GM23248 (cell line): ENCODE data around the gene ELAVL1. TPM values are rescaled to one million over a fixed set of nuclear protein-coding genes. Genes with fewer than 3 reads are reported as not detected.
A peak's percentile ranks its signal among the peaks of the same experiment; 100 is the strongest.

Experiments
- DNase-seq: peaks from one replicate; pipeline ENCODE4 v3.0.0-alpha.2; 2015
- H2AFZ ChIP-seq: fragments of 200-600 bp; sonication (generic); 2 replicates; pipeline ENCODE4 v1.6.1; 2016; ENCODE audit warnings: antibody characterized with exemption
- H3F3A ChIP-seq: fragments of 200-600 bp; sonication (generic); 2 replicates; pipeline ENCODE4 v1.6.1; 2016; ENCODE audit warnings: mild to moderate bottlenecking, antibody characterized with exemption, mixed run types; ENCODE audit not compliant: insufficient read depth
- H3K27ac ChIP-seq: fragments of 200-600 bp; sonication (generic); 2 replicates; pipeline ENCODE4 v1.5.1; 2016; ENCODE audit warnings: mild to moderate bottlenecking
- H3K27me3 ChIP-seq: fragments of 200-600 bp; sonication (generic); replicated peaks from 2 replicates; pipeline ENCODE4 v1.6.1; 2016; ENCODE audit warnings: mild to moderate bottlenecking; ENCODE audit not compliant: insufficient read depth
- H3K36me3 ChIP-seq: fragments of 200-600 bp; sonication (generic); 2 replicates; pipeline ENCODE4 v1.6.1; 2016; ENCODE audit warnings: low read depth, mild to moderate bottlenecking
- H3K4me1 ChIP-seq: fragments of 200-600 bp; sonication (generic); 2 replicates; pipeline ENCODE4 v1.6.1; 2016; ENCODE audit warnings: mild to moderate bottlenecking; ENCODE audit not compliant: insufficient read depth
- H3K4me2 ChIP-seq: fragments of 200-600 bp; sonication (generic); one replicate; pipeline ENCODE4 v1.6.1; 2016; ENCODE audit warnings: mild to moderate bottlenecking; ENCODE audit not compliant: unreplicated experiment
- H3K4me3 ChIP-seq: fragments of 200-600 bp; sonication (generic); 2 replicates; pipeline ENCODE4 v1.5.1; 2016; ENCODE audit warnings: mild to moderate bottlenecking
- H3K79me2 ChIP-seq: fragments of 200-600 bp; sonication (generic); 2 replicates; pipeline ENCODE4 v1.6.1; 2016; ENCODE audit warnings: mild to moderate bottlenecking; ENCODE audit not compliant: insufficient read depth
- H3K9ac ChIP-seq: fragments of 200-600 bp; sonication (generic); 2 replicates; pipeline ENCODE4 v1.6.1; 2016; ENCODE audit warnings: mild to moderate bottlenecking
- H3K9me2 ChIP-seq: fragments of 200-600 bp; sonication (generic); 2 replicates; pipeline ENCODE4 v1.6.1; 2016; ENCODE audit warnings: mixed run types, mild to moderate bottlenecking, moderate library complexity; ENCODE audit not compliant: insufficient read depth
- H3K9me3 ChIP-seq: fragments of 200-600 bp; sonication (generic); one replicate; pipeline ENCODE4 v1.6.1; 2017; ENCODE audit warnings: low read depth
- H4K20me1 ChIP-seq: fragments of 200-600 bp; sonication (generic); 2 replicates; pipeline ENCODE4 v1.6.0; 2016; ENCODE audit not compliant: insufficient read depth
- EZH2 ChIP-seq: fragments of 200-600 bp; sonication (generic); IDR thresholded peaks from 2 replicates; pipeline ENCODE4 v1.6.1; 2018; ENCODE audit warnings: antibody characterized with exemption, mild to moderate bottlenecking; ENCODE audit not compliant: insufficient read depth, poor library complexity, severe bottlenecking
- EZH2phosphoT487 ChIP-seq: fragments of 200-600 bp; sonication (generic); IDR thresholded peaks from 2 replicates; pipeline ENCODE4 v1.6.1; 2018; ENCODE audit warnings: antibody characterized with exemption, moderate library complexity, mild to moderate bottlenecking, low read depth; ENCODE audit not compliant: insufficient read depth
- WGBS, 2 experiments: methylation state at CpG; one replicate each; pipeline ENCODE4 v1.1.6; 2015 to 2017; ENCODE audit warnings: low lambda C conversion rate in 2 of 2, low coverage in 1 of 2; ENCODE audit errors: missing lambda C conversion rate in 2 of 2; 5-methylcytosine and 5-hydroxymethylcytosine counted together
- in situ Hi-C: fragments of 300-500 bp; cut with MboI; formaldehyde crosslinking; loops from 2 replicates; pipeline ENCODE4 v1.15.0; 2020
- polyA plus RNA-seq: library from polyadenylated mRNA; unstranded; fragments of >200 nt; fragmentation: Nextera tagmentation; extraction: Ambion mirVana; gene quantifications from 2 replicates; pipeline ENCODE4 v1.2.1, GENCODE V29; 2016
- total RNA-seq: library from RNA; depleted of rRNA; stranded (reverse); fragments of >200 nt; shearing (Covaris generic); gene quantifications from 2 replicates; pipeline ENCODE4 v1.2.3, GENCODE V29; 2014

The ELAVL1 gene
- total and polyA plus RNA-seq, 2 experiments from 2014 or later: 48.1 to 78.9 TPM

GRCh38 chr19:7992575-7992974 lies 12.9 kb downstream of the ELAVL1 start:
- no peak overlapping the region for H2AFZ ChIP-seq
- no peaks in the 10 kb centered on the region for H3K9me3 ChIP-seq
- DNase-seq: no peak
- no peak overlapping the region for H3K4me2 ChIP-seq
- peaks cover 5% of the 10 kb centered on the region for H3K4me1 ChIP-seq
- in situ Hi-C loops: no loop called here
- H3K36me3 ChIP-seq: peaks cover 28% of the 10 kb centered on the region; the same call in 1 of the 2 replicates
- H3K79me2 ChIP-seq: peaks cover 100% of the 10 kb centered on the region
- no peaks in the 10 kb centered on the region for H3K27me3 ChIP-seq
- no peak overlapping the region for H3K4me3 ChIP-seq
- peaks cover 30% of the 10 kb centered on the region for H4K20me1 ChIP-seq
- no peaks in the 10 kb centered on the region for H3K9me2 ChIP-seq
- no peak for TF ChIP-seq EZH2
- TF ChIP-seq EZH2phosphoT487: no peak
- no peak overlapping the region for H3K9ac ChIP-seq
- 85% methylated on average over 10 of the region's 10 CpGs for WGBS, 2 experiments
- no peaks in the 10 kb centered on the region for H3F3A ChIP-seq
- H3K27ac ChIP-seq: no peak overlapping the region

GRCh38 chr19:7989071-7989575 lies 16.3 kb downstream of the ELAVL1 start:
- Histone ChIP-seq H3K4me1 (peaks cover 14% of the 10 kb centered on the region), H4K20me1 (peaks cover 21% of the 10 kb centered on the region), H3K79me2 (peaks cover 93% of the 10 kb centered on the region), H3K27me3 (no peaks in the 10 kb centered on the region), H3K4me2 (no peak overlapping the region), H3K4me3 (no peak overlapping the region), H3K9me2 (no peaks in the 10 kb centered on the region), H3K36me3 (peaks cover 28% of the 10 kb centered on the region; the same call in 1 of the 2 replicates), H3F3A (no peaks in the 10 kb centered on the region; the same call in 1 of the 2 replicates), H3K9me3 (no peaks in the 10 kb centered on the region), H3K27ac (no peak overlapping the region), H3K9ac (no peak overlapping the region), H2AFZ (no peak overlapping the region)
- DNase-seq: no peak
- in situ Hi-C loops: no loop called here
- 88 to 90% methylated on average over 11 to 12 of the region's 12 CpGs for WGBS, 2 experiments
- no peak for TF ChIP-seq EZH2
- no peak for TF ChIP-seq EZH2phosphoT487

GRCh38 chr19:7988307-7988706 lies 17.1 kb downstream of the ELAVL1 start:
- no peak overlapping the region for H2AFZ ChIP-seq
- no peak for TF ChIP-seq EZH2phosphoT487
- TF ChIP-seq EZH2: no peak
- peak; percentile 42 for DNase-seq
- in situ Hi-C loops: no loop called here
- H3K9ac ChIP-seq: no peak overlapping the region
- WGBS, 2 experiments: 57 to 58% methylated on average over 5 of the region's 5 CpGs
- H3K36me3 ChIP-seq: peaks cover 28% of the 10 kb centered on the region; the same call in 1 of the 2 replicates
- peaks cover 14% of the 10 kb centered on the region for H3K4me1 ChIP-seq
- peaks cover 20% of the 10 kb centered on the region for H4K20me1 ChIP-seq
- H3K4me3 ChIP-seq: no peak overlapping the region
- no peaks in the 10 kb centered on the region; the same call in 1 of the 2 replicates for H3F3A ChIP-seq
- no peak overlapping the region for H3K4me2 ChIP-seq
- H3K9me3 ChIP-seq: no peaks in the 10 kb centered on the region
- H3K27ac ChIP-seq: no peak overlapping the region
- peaks cover 93% of the 10 kb centered on the region for H3K79me2 ChIP-seq
- H3K27me3 ChIP-seq: no peaks in the 10 kb centered on the region
- no peaks in the 10 kb centered on the region for H3K9me2 ChIP-seq

- Histone ChIP-seq H3K36me3 (peaks cover 28% of the 10 kb centered on the region; the same call in 1 of the 2 replicates), H3K27ac (no peak overlapping the region), H3F3A (no peaks in the 10 kb centered on the region; the same call in 1 of the 2 replicates), H3K9me3 (no peaks in the 10 kb centered on the region), H4K20me1 (peaks cover 18% of the 10 kb centered on the region), H3K4me2 (no peak overlapping the region), H3K4me1 (peaks cover 14% of the 10 kb centered on the region), H3K79me2 (peaks cover 92% of the 10 kb centered on the region), H3K4me3 (no peak overlapping the region), H2AFZ (no peak overlapping the region), H3K9me2 (no peaks in the 10 kb centered on the region), H3K9ac (no peak overlapping the region), H3K27me3 (no peaks in the 10 kb centered on the region)
- in situ Hi-C loops: no loop called here
- no peak for TF ChIP-seq EZH2phosphoT487
- TF ChIP-seq EZH2: no peak
- 65 to 69% methylated on average over 15 to 17 of the region's 17 CpGs for WGBS, 2 experiments
- no peak for DNase-seq
Measured at GRCh38 chr19:7987114-7987768, 18.2 kb downstream of the ELAVL1 start.
